SK-N-SH treated with all-trans-retinoic acid at 6 μM for 48 hours (cell line): ENCODE data around the gene C12orf75.
A peak's percentile ranks its signal among the peaks of the same experiment; 100 is the strongest.

Experiments used
- ATAC-seq: fragments of 200-7000 bp; cut with Tn5 transposase; 3 replicates; pipeline ENCODE4 v1.9.1; 2020; ENCODE audit warnings: mild to moderate bottlenecking, moderate library complexity
- ARNTL ChIP-seq: fragments of 450-650 bp; formaldehyde crosslinking; IDR thresholded peaks from 2 replicates; pipeline ENCODE4 v1.5.0; 2020; ENCODE audit warnings: low read depth, mild to moderate bottlenecking, moderate library complexity, borderline replicate concordance
- BACH2 ChIP-seq: fragments of 250-450 bp; sonication (Bioruptor Pico); IDR thresholded peaks from 2 replicates; pipeline ENCODE4 v1.9.0; 2021; ENCODE audit warnings: mild to moderate bottlenecking, borderline replicate concordance
- CSDC2 ChIP-seq: fragments of 250-450 bp; sonication (Bioruptor Pico); IDR thresholded peaks from 2 replicates; pipeline ENCODE4 v1.5.0; 2020; ENCODE audit warnings: mild to moderate bottlenecking, moderate library complexity
- CSRNP3 ChIP-seq: fragments of 250-450 bp; sonication (Bioruptor Pico); IDR thresholded peaks from 2 replicates; pipeline ENCODE4 v1.5.1; 2021; ENCODE audit warnings: mild to moderate bottlenecking, moderate library complexity
- ESRRG ChIP-seq: fragments of 250-450 bp; sonication (Bioruptor Pico); IDR thresholded peaks from 2 replicates; pipeline ENCODE4 v1.6.1; 2021; ENCODE audit warnings: mild to moderate bottlenecking
- GLIS3 ChIP-seq: fragments of 250-450 bp; sonication (Bioruptor Pico); IDR thresholded peaks from 2 replicates; pipeline ENCODE4 v1.5.0; 2020; ENCODE audit warnings: mild to moderate bottlenecking, moderate library complexity
- ISL1 ChIP-seq: fragments of 250-450 bp; sonication (Bioruptor Pico); IDR thresholded peaks from 2 replicates; pipeline ENCODE4 v2.1.2; 2022; ENCODE audit warnings: mild to moderate bottlenecking, moderate library complexity
- OSR1 ChIP-seq: fragments of 250-450 bp; sonication (Bioruptor Pico); IDR thresholded peaks from 2 replicates; pipeline ENCODE4 v1.8.0; 2022; ENCODE audit warnings: moderate library complexity, mild to moderate bottlenecking, inconsistent platforms
- PATZ1 ChIP-seq: fragments of 250-450 bp; sonication (Bioruptor Pico); IDR thresholded peaks from 2 replicates; pipeline ENCODE4 v1.8.0; 2020; ENCODE audit warnings: mild to moderate bottlenecking, moderate library complexity, borderline replicate concordance
- POU6F1 ChIP-seq: fragments of 250-450 bp; sonication (Bioruptor Pico); IDR thresholded peaks from 2 replicates; pipeline ENCODE4 v1.8.0; 2021; ENCODE audit warnings: low read depth, mild to moderate bottlenecking, moderate library complexity, borderline replicate concordance
- PPARA ChIP-seq: fragments of 250-450 bp; sonication (Bioruptor Pico); IDR thresholded peaks from 2 replicates; pipeline ENCODE4 v1.5.0; 2020; ENCODE audit warnings: mild to moderate bottlenecking, borderline replicate concordance
- RARB ChIP-seq: fragments of 250-450 bp; sonication (Bioruptor Pico); IDR thresholded peaks from 2 replicates; pipeline ENCODE4 v1.8.0; 2021; ENCODE audit warnings: mild to moderate bottlenecking, moderate library complexity
- SNAI2 ChIP-seq: fragments of 250-450 bp; sonication (Bioruptor Pico); IDR thresholded peaks from 2 replicates; pipeline ENCODE4 v1.5.0; 2020; ENCODE audit warnings: mild to moderate bottlenecking, moderate library complexity
- TCF4 ChIP-seq: fragments of 250-450 bp; sonication (Bioruptor Pico); IDR thresholded peaks from 2 replicates; pipeline ENCODE4 v1.8.0; 2021; ENCODE audit warnings: mild to moderate bottlenecking, moderate library complexity, borderline replicate concordance
- TOX ChIP-seq: fragments of 250-450 bp; sonication (Bioruptor Pico); IDR thresholded peaks from 2 replicates; pipeline ENCODE4 v1.8.0; 2021; ENCODE audit warnings: mild to moderate bottlenecking, moderate library complexity, borderline replicate concordance
- TSHZ2 ChIP-seq: fragments of 250-450 bp; sonication (Bioruptor Pico); IDR thresholded peaks from 2 replicates; pipeline ENCODE4 v1.5.0; 2020; ENCODE audit warnings: mild to moderate bottlenecking, moderate library complexity
- ZC3H10 ChIP-seq: fragments of 250-450 bp; sonication (Bioruptor Pico); IDR thresholded peaks from 2 replicates; pipeline ENCODE4 v1.5.1; 2021; ENCODE audit warnings: mild to moderate bottlenecking, moderate library complexity
- ZFP3 ChIP-seq: fragments of 250-450 bp; sonication (Bioruptor Pico); IDR thresholded peaks from 2 replicates; pipeline ENCODE4 v1.5.0; 2020; ENCODE audit warnings: mild to moderate bottlenecking, moderate library complexity
- ZFP30 ChIP-seq: fragments of 450-650 bp; formaldehyde crosslinking; IDR thresholded peaks from 2 replicates; pipeline ENCODE4 v1.5.0; 2022; ENCODE audit warnings: mild to moderate bottlenecking, moderate library complexity
- ZNF565 ChIP-seq: fragments of 450-650 bp; formaldehyde crosslinking; conservative IDR thresholded peaks from 2 replicates; pipeline ENCODE4 v1.5.0; 2020; ENCODE audit warnings: low read depth, mild to moderate bottlenecking, moderate library complexity
- ZNF8 ChIP-seq: fragments of 450-650 bp; formaldehyde crosslinking; IDR thresholded peaks from 2 replicates; pipeline ENCODE4 v1.5.0; 2020; ENCODE audit warnings: mild to moderate bottlenecking, moderate library complexity

Gene C12orf75

GRCh38 chr12:105330283-105330930, at the start of gene C12orf75:
Gene C12orf75, plus strand, starts transcription at chr12:105330691. Its CDS starts 201 bp downstream, at chr12:105330892.
- peak; percentile 88 for ATAC-seq
- TF ChIP-seq ZNF565 (CRISPR knock-in tag) (no peak), ARNTL (no peak), ESRRG (no peak), TCF4 (CRISPR knock-in tag) (no peak), ZNF8 (CRISPR knock-in tag) (no peak), PATZ1 (CRISPR knock-in tag) (no peak), BACH2 (no peak), GLIS3 (no peak), CSRNP3 (CRISPR knock-in tag) (no peak), ZFP30 (CRISPR knock-in tag) (no peak), RARB (CRISPR knock-in tag) (no peak), OSR1 (CRISPR knock-in tag) (no peak), TSHZ2 (no peak)

- ATAC-seq: no peak
- TF ChIP-seq ZFP30 (CRISPR knock-in tag): no peak
- TF ChIP-seq CSRNP3 (CRISPR knock-in tag): no peak
- no peak for TF ChIP-seq ZFP3 (CRISPR knock-in tag)
- no peak for TF ChIP-seq PATZ1 (CRISPR knock-in tag)
- no peak for TF ChIP-seq TOX (CRISPR knock-in tag)
- TF ChIP-seq GLIS3: no peak
- no peak for TF ChIP-seq PPARA
- TF ChIP-seq RARB (CRISPR knock-in tag): no peak
- no peak for TF ChIP-seq ZC3H10 (CRISPR knock-in tag)
- TF ChIP-seq ARNTL: no peak
- TF ChIP-seq TCF4 (CRISPR knock-in tag): no peak
- TF ChIP-seq ESRRG: no peak
- TF ChIP-seq BACH2: no peak
- TF ChIP-seq ZNF8 (CRISPR knock-in tag): no peak
- TF ChIP-seq ISL1 (CRISPR knock-in tag): no peak
- no peak for TF ChIP-seq POU6F1 (CRISPR knock-in tag)
- TF ChIP-seq SNAI2: no peak
- TF ChIP-seq CSDC2 (CRISPR knock-in tag): no peak
- no peak for TF ChIP-seq OSR1 (CRISPR knock-in tag)
Measured at GRCh38 chr12:105280966-105281693, 49.4 kb upstream of the C12orf75 start.
